Keratinocyte (primary cell): ENCODE measurements around the gene CPAMD8. TPM values are rescaled to one million over a fixed set of nuclear protein-coding genes. Genes with fewer than 3 reads are reported as not detected.

ENCODE experiments used
- DNase-seq: peaks from one replicate; pipeline ENCODE4 v3.0.0-alpha.2; 2011; ENCODE audit warnings: low read depth, missing footprints, low spot score
- FAIRE-seq: peaks from 2 replicates; lab custom pipeline; 2011; peaks lifted over from hg19 to GRCh38; lab: Jason Lieb, UNC
- H2AFZ ChIP-seq: 2 replicates; pipeline ENCODE4 v1.6.0; 2012; ENCODE audit warnings: low read length, control low read depth, inconsistent platforms; ENCODE audit not compliant: control insufficient read depth
- H3K27ac ChIP-seq: 2 replicates; pipeline ENCODE4 v1.5.1; 2011; ENCODE audit warnings: low read length; ENCODE audit not compliant: control insufficient read depth, insufficient read depth
- H3K27me3 ChIP-seq: 3 replicates; pipeline ENCODE4 v1.6.0; 2011; ENCODE audit warnings: low read length; ENCODE audit not compliant: control insufficient read depth, insufficient read depth; ENCODE audit errors: extremely low read depth
- H3K36me3 ChIP-seq, 2 experiments: 2 replicates in 1 of 2; 3 replicates in 1 of 2; pipeline ENCODE4 v1.5.1; 2011; ENCODE audit warnings: low read length in 2 of 2, mild to moderate bottlenecking in 1 of 2; ENCODE audit not compliant: control insufficient read depth in 2 of 2, insufficient read depth in 2 of 2; ENCODE audit errors: extremely low read depth in 1 of 2
- H3K4me1 ChIP-seq: 3 replicates; pipeline ENCODE4 v1.5.1; 2011; ENCODE audit warnings: low read length; ENCODE audit not compliant: control insufficient read depth, insufficient read depth; ENCODE audit errors: extremely low read depth
- H3K4me2 ChIP-seq: 3 replicates; pipeline ENCODE4 v1.6.0; 2011; ENCODE audit warnings: low read depth, low read length; ENCODE audit not compliant: control insufficient read depth, insufficient read depth; ENCODE audit errors: extremely low read depth
- H3K4me3 ChIP-seq, 3 experiments: fragments of 200-600 bp in 1 of 3; sonication (generic) in 1 of 3; 2 replicates in 2 of 3; 3 replicates in 1 of 3; pipeline ENCODE4 v1.5.1; 2011 to 2016; ENCODE audit warnings: low read length in 3 of 3, mild to moderate bottlenecking in 3 of 3, control low read depth in 2 of 3, inconsistent platforms in 1 of 3, low read depth in 1 of 3, mixed read lengths in 1 of 3, mixed run types in 1 of 3, moderate library complexity in 1 of 3; ENCODE audit not compliant: control insufficient read depth in 2 of 3, insufficient read depth in 2 of 3; ENCODE audit errors: extremely low read depth in 1 of 3
- H3K79me2 ChIP-seq: 2 replicates; pipeline ENCODE4 v1.6.0; 2012; ENCODE audit warnings: low read length; ENCODE audit not compliant: control insufficient read depth, insufficient read depth
- H3K9ac ChIP-seq: 3 replicates; pipeline ENCODE4 v1.6.0; 2011; ENCODE audit warnings: low read length; ENCODE audit not compliant: control insufficient read depth, insufficient read depth; ENCODE audit errors: extremely low read depth
- H3K9me1 ChIP-seq: 3 replicates; pipeline ENCODE4 v1.6.0; 2011; ENCODE audit warnings: low read length; ENCODE audit not compliant: control insufficient read depth, insufficient read depth; ENCODE audit errors: extremely low read depth
- H3K9me3 ChIP-seq: 2 replicates; pipeline ENCODE4 v1.5.1; 2012; ENCODE audit warnings: low read depth, low read length; ENCODE audit not compliant: control insufficient read depth
- H4K20me1 ChIP-seq: 3 replicates; pipeline ENCODE4 v1.6.0; 2011; ENCODE audit warnings: low read length; ENCODE audit not compliant: control insufficient read depth, insufficient read depth; ENCODE audit errors: extremely low read depth
- EZH2 ChIP-seq: IDR thresholded peaks from one replicate; pipeline ENCODE4 v1.6.1; 2012; ENCODE audit warnings: inconsistent platforms, mild to moderate bottlenecking, low read length, moderate library complexity
- dilution Hi-C: fragments of 300-500 bp; cut with MboI; formaldehyde crosslinking; loops from one replicate; pipeline ENCODE4 v1.7.0; 2020; ENCODE audit warnings: low sequenced_read_pairs; ENCODE audit not compliant: extremely low pct_ligation_motif_present
- polyA plus RNA-seq, 5 experiments: library from polyadenylated mRNA; depleted of rRNA in 3 of 5; stranded (reverse) in 3 of 5; stranded (forward) in 1 of 5; unstranded in 1 of 5; fragments of >200 nt; gene quantifications; 1 replicate in 1 of 5; 2 replicates in 3 of 5; 3 replicates in 1 of 5; pipeline versions ENCODE4 v1.2.1 to v1.2.3, GENCODE V29; 2011 to 2012; ENCODE audit warnings: missing spikeins in 2 of 5, low read depth in 1 of 5, low replicate concordance in 1 of 5
- TF ChIP-seq, protein P1 (sequence below), 3 experiments: IDR thresholded peaks in 1 of 3; conservative IDR thresholded peaks in 1 of 3; optimal IDR thresholded peaks in 1 of 3; 2 replicates in 2 of 3; 3 replicates in 1 of 3; pipeline versions ENCODE3 to v1.5.1; 2011; ENCODE audit warnings: low read length in 3 of 3, mild to moderate bottlenecking in 3 of 3, moderate library complexity in 2 of 3, control low read depth in 1 of 3, inconsistent platforms in 1 of 3; ENCODE audit not compliant: insufficient read depth in 2 of 3; ENCODE audit errors: extremely low read depth in 1 of 3

CPAMD8 gene
- polyA plus RNA-seq, 1 donor (not counting 4 experiments of a cell fraction or from before 2014, with no cell fraction given), result 0.38 TPM

DNA sequence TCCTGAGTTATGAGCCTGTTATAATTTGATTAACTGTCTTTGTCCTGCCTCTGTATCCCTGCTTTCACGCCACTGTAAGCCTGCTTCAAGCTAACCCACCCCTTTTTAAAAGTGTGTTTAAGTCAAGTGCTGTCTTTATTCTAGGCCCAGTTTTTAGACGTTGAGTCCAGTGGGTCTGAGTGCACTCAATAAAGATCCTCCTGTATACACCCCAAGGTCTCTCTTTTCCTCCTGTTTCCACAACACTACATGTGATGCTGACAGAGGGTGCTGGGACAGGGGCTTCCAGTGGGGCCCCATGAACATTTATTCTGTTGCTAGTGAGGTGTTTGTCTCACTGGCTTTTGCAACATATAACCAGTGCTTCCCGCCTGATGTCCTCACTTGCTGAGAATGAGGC, 144.5 kb downstream of the CPAMD8 start:
- H3K27me3 ChIP-seq, result no peaks in the 10 kb centered on the region
- H3K4me2 ChIP-seq, result no peak overlapping the region
- H3K79me2 ChIP-seq, result no peaks in the 10 kb centered on the region
- DNase-seq (no peak), FAIRE-seq (no peak)
- H3K36me3 ChIP-seq, result peaks cover 12 to 23% of the 10 kb centered on the region in 2 experiments
- H4K20me1 ChIP-seq, result no peaks in the 10 kb centered on the region
- dilution Hi-C loops, result no loop called here
- H3K9me3 ChIP-seq, result peaks cover 7% of the 10 kb centered on the region
- no peak overlapping the region for H3K27ac ChIP-seq
- H3K4me1 ChIP-seq, result peaks cover 8% of the 10 kb centered on the region
- H3K9ac ChIP-seq, result no peak overlapping the region
- no peak overlapping the region for H2AFZ ChIP-seq
- TF ChIP-seq, protein P1, sequence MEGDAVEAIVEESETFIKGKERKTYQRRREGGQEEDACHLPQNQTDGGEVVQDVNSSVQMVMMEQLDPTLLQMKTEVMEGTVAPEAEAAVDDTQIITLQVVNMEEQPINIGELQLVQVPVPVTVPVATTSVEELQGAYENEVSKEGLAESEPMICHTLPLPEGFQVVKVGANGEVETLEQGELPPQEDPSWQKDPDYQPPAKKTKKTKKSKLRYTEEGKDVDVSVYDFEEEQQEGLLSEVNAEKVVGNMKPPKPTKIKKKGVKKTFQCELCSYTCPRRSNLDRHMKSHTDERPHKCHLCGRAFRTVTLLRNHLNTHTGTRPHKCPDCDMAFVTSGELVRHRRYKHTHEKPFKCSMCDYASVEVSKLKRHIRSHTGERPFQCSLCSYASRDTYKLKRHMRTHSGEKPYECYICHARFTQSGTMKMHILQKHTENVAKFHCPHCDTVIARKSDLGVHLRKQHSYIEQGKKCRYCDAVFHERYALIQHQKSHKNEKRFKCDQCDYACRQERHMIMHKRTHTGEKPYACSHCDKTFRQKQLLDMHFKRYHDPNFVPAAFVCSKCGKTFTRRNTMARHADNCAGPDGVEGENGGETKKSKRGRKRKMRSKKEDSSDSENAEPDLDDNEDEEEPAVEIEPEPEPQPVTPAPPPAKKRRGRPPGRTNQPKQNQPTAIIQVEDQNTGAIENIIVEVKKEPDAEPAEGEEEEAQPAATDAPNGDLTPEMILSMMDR (optimal IDR thresholded peaks at IDR 0.05 in 1 of 3, IDR thresholded peaks at IDR 0.05 in 1 of 3, conservative IDR thresholded peaks at IDR 0.05 in 1 of 3; ENCODE audit: extremely low read depth in 1 of 3, insufficient read depth in 2 of 3, low read length in 3 of 3), result no peak
- TF ChIP-seq EZH2, result no peak
- no peak overlapping the region for H3K4me3 ChIP-seq
- H3K9me1 ChIP-seq, result no peaks in the 10 kb centered on the region

DNA sequence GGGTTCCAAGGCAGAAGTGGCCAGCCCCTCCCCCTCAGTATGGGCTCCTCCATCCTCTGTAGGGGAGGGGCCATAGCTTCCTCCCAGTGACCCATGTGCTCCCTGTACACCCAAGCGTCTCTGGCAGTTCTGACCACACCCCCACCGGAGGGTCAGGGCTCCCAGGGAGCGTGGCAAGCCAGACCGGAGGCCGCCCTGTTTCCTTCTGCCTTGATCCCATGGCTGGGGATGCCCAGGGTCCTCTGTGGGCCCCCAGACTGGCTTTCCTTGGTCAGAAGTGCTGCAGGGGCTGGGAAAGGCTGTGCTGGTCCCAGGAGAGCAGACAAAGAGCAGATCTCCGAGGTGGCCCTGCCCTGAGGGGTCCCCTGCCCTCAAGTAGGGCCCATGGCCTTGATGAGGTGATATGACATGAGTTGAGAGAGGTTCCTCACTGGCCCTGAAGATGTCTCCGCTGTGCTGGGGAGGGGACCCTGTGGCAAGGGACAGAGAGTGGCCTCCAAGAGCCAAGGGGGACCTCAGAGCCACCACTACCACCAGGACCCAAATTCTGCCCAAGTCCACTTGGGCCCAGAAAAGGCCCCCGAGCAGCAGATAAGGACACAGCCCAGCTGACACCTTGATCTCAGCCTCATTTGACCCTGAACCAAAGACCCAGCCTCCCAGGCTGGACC, 145.6 kb downstream of the CPAMD8 start:
- H3K4me2 ChIP-seq, result no peak overlapping the region
- FAIRE-seq (no peak), DNase-seq (no peak)
- peaks cover 19 to 32% of the 10 kb centered on the region in 2 experiments for H3K36me3 ChIP-seq
- peaks cover 7% of the 10 kb centered on the region for H3K9me3 ChIP-seq
- no peak for TF ChIP-seq EZH2
- TF ChIP-seq, protein P1 (optimal IDR thresholded peaks at IDR 0.05 in 1 of 3, IDR thresholded peaks at IDR 0.05 in 1 of 3, conservative IDR thresholded peaks at IDR 0.05 in 1 of 3; ENCODE audit: extremely low read depth in 1 of 3, insufficient read depth in 2 of 3, low read length in 3 of 3), result no peak
- H3K27me3 ChIP-seq, result no peaks in the 10 kb centered on the region
- H3K79me2 ChIP-seq, result no peaks in the 10 kb centered on the region
- no peak overlapping the region for H3K4me3 ChIP-seq
- H4K20me1 ChIP-seq, result no peaks in the 10 kb centered on the region
- no peak overlapping the region for H3K9ac ChIP-seq
- dilution Hi-C loops, result no loop called here
- peaks cover 8% of the 10 kb centered on the region for H3K4me1 ChIP-seq
- no peaks in the 10 kb centered on the region for H3K9me1 ChIP-seq
- no peak overlapping the region for H3K27ac ChIP-seq
- no peak overlapping the region for H2AFZ ChIP-seq
